GM12873 (cell line): ENCODE results near the gene ZFX.

Experiments
- TF ChIP-seq, protein P1 (sequence below): IDR thresholded peaks from 2 replicates; pipeline ENCODE4 v1.5.1; 2012; ENCODE audit warnings: low read depth, mild to moderate bottlenecking, moderate library complexity, low read length, control low read depth; ENCODE audit not compliant: insufficient read depth; ENCODE audit errors: missing control alignments

The ZFX gene

DNA sequence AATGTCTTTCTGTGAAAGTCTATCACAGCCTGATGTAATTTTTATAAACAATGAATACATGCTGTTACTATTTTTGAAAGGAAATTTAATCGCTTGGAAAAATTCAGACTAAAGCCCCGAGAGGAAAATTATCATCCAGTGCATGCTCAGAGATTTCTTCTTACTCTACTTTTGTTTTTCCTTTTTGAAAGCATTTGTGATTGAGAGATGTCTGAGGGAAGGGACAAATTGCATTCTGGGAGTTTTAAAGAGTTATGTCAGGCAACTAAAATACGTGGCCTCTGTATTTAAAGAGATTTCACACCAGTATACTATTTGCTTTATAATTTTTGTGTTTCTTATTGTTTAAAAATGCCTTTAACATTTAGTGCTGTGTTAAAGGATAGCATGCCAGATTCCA lies 1.4 kb upstream of the ZFX start:
- TF ChIP-seq, protein P1, sequence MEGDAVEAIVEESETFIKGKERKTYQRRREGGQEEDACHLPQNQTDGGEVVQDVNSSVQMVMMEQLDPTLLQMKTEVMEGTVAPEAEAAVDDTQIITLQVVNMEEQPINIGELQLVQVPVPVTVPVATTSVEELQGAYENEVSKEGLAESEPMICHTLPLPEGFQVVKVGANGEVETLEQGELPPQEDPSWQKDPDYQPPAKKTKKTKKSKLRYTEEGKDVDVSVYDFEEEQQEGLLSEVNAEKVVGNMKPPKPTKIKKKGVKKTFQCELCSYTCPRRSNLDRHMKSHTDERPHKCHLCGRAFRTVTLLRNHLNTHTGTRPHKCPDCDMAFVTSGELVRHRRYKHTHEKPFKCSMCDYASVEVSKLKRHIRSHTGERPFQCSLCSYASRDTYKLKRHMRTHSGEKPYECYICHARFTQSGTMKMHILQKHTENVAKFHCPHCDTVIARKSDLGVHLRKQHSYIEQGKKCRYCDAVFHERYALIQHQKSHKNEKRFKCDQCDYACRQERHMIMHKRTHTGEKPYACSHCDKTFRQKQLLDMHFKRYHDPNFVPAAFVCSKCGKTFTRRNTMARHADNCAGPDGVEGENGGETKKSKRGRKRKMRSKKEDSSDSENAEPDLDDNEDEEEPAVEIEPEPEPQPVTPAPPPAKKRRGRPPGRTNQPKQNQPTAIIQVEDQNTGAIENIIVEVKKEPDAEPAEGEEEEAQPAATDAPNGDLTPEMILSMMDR, result no peak

DNA sequence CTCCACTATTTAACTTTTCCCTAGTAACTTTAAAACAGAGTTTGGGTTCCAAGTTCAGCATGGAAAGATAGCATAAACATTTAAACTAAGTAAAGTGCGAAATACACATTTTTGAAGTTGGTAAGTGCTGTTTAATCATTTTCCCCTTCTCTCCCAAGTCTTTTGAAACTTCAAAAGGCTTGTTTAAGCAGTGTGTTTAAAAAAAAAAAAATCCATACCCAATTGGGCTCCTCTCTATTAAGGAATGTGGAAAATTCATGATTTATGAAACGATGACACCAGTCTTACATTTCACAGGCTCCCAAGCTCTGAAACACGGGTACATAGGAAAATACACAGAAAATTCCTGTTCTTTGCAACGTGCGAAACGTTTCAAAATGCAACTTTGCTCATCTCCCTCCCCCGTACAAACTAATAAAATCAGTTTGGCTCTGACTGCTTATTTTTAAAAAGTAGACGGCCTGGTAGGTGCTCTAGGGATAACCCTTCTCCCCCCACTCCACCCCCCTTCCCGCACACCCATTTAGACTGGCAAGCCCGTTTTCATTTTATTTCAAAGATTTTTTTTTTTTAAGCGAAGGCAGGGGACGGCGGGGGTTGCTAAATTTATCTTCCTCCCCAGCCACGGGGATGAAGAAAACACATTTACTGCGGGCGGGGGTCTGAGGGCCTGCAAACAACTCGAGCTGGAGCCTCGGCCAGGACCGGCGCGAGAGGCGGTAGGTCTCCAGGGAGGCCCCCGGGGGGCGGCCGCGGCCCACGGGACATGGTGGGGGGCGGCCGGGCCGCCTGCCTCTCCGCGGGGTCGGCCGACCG lies 786 bp upstream of the ZFX start:
- TF ChIP-seq, protein P1, result no peak

DNA sequence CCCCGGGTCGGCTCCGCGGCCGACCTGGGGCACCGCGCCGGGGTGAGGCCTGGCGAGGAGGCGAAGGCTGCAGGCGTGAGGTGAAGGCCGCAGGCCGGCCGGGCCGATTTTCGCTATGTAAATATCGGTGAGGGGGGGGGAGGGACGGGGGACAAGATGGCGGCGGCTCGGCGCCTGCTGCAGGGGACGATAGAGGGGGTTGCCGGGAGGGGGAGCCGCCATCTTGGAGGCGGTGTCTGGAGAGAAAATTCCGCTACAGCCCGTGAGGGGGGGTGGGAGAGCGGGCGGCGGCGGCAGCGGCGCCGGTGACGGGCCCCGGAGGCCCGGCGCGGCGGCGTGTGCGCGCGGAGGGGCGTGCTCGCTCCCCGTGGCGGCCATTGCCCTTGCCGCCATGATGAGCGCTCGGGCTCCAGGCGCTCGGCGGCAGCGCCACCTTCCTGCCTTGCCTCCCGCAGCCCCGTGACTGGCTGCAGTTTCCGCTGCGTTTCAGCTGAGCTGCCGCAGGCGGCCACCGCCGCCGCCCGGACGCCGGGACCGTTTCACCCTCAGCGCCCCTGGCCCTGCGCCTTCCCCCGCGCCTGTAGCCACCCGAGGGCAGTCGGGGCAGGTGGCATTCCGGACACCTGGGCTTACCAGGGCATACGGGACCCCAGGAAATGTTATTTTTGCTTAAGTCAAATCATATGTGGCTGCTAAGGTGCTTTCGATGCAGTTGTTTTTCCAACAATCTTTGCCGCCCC lies 692 bp downstream of the ZFX start:
- TF ChIP-seq, protein P1, result peak; percentile 49

DNA sequence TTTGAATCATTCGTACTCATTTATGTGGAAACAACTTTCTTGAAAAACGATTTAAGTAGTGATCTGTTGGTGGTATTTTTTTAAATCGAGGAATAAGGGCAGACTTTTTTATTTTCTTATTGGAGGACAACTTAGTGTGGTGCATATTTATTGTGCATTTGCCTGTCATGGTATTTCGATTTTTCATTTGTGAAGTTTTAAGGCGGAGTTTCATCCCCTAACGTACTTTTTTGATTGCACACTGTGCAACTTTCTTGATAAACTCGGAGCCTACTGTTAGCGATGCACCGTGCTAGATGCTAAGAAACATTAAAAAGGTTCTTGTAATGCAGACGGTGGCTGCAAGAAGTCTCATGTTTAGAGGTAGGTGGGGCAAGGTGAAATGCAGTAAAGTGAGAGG lies 1.4 kb downstream of the ZFX start:
- TF ChIP-seq, protein P1, result no peak

DNA sequence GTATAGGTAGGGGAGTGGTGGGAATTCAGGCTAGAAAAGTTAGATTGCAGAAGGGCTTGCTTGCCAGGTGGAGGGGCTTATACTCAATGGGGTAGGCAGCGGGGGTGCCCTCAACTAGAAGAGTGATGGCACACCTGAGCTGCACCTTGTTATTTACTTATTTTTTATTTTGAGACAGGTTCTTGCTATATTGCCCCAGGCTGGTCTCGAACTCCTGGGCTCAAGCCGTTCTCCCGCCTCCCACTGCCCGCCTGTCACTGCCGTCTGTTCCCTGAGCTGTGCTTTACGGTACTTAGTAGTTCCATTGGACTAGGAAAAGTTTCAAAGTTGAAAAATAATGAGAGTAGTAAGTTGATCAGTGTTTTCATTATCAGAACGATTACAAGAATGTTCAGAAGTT lies 2.0 kb downstream of the ZFX start:
- TF ChIP-seq, protein P1, result no peak

DNA sequence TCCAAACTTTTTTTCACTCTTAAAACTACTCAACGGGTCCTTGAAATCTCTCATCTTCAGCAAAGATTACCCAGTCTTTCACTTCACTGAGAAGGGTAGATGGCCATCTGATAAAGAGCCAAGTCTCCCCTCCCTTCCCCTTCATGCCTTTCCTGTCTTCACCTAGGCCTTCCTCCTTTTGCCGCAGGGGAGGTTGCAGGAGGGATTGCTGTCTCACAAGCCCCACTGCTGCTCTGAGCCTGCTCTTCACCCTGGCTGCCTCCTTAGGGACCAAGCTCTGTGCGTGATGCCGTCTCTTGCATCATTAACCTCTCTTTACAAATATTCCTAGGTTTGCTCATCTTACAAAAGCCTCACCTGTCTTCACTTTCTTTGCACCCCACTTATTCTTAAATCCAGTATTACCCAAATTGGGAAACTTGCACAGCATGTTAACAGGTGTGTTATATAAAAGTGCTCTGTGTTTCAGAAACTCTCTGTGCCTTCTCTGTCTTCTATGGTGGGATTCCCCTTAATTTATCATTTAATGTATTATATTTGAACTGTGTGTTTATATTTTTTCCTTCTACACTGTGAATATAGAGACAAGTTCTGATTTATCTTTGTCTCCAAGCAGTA lies 3.8 kb downstream of the ZFX start:
- TF ChIP-seq, protein P1, result no peak

DNA sequence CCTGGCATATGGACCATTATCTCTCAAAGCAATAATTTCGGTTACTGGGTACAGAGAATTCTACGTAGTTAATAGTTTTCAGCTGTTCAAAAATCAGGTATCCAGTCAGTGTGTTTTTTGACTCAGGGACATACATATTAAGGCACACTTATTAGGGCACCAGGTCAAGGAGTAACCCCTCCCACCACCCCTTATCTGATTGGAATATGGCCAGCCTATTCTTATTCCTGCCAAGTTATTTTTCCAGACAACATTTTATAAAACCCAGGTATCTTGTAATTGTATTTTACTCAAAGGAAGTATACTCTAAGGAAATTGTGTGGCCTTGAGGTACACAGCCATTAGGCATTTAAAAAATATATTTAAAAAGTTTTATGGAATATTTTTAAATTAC lies 4.3 kb downstream of the ZFX start:
- TF ChIP-seq, protein P1, result no peak
